T-helper 2 cell treated with Interferon-gamma antibody and Interleukin-4, amounts not matched to agents 5 μg/mL and 100 μg/mL, for 36 hours (primary cell): ENCODE results near the gene PARD6B.
"Not testable (repeated sequence)": the region's sequence is repeated elsewhere in the genome, so short reads cannot be mapped to it uniquely, and the experiment has no call there.

Source experiments
- DNase-seq: peaks from one replicate; pipeline ENCODE4 v3.0.0; 2021; ENCODE audit warnings: low spot score
- H3K27ac Mint-ChIP-seq: one replicate; pipeline ENCODE4 v1.8.0; 2021; ENCODE audit warnings: mild to moderate bottlenecking, mixed read lengths
- H3K27me3 Mint-ChIP-seq: one replicate; pipeline ENCODE4 v1.8.0; 2021; ENCODE audit warnings: low read depth, mixed read lengths
- H3K36me3 Mint-ChIP-seq: one replicate; pipeline ENCODE4 v1.8.0; 2021; ENCODE audit warnings: low read depth, mixed read lengths
- H3K4me1 Mint-ChIP-seq: one replicate; pipeline ENCODE4 v1.8.0; 2021; ENCODE audit warnings: low read depth, mixed read lengths
- H3K4me3 Mint-ChIP-seq: one replicate; pipeline ENCODE4 v1.8.0; 2022; ENCODE audit warnings: mild to moderate bottlenecking, moderate library complexity, mixed read lengths
- H3K9me3 Mint-ChIP-seq: one replicate; pipeline ENCODE4 v1.8.0; 2021; ENCODE audit warnings: mixed read lengths

Gene PARD6B

DNA sequence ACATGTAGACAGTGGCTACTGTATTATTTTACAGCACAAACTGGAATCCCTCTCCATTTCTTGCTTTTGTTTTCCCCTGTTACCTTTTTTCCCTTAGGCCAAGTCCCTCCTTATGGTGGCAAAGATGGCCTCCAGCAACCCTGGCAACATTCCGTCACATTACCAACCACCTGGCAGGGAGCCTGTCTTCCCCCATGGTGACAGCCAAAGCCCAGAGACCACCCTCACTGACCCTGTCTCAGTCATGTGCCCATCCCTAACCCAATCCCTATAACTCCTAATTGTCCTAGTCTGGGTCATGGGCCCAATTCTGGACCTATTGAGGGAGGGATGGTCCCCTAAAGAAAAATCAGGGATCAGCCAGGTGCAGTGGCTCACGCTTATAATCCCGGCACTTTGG is 27.6 kb downstream of the PARD6B start:
- Mint-ChIP-seq H3K27me3 (peaks cover 6% of the 10 kb centered on the region), H3K9me3 (no peaks in the 10 kb centered on the region), H3K4me1 (no peaks in the 10 kb centered on the region), H3K4me3 (no peak overlapping the region), H3K27ac (no peak overlapping the region), H3K36me3 (no peaks in the 10 kb centered on the region)
- no peak for DNase-seq

DNA sequence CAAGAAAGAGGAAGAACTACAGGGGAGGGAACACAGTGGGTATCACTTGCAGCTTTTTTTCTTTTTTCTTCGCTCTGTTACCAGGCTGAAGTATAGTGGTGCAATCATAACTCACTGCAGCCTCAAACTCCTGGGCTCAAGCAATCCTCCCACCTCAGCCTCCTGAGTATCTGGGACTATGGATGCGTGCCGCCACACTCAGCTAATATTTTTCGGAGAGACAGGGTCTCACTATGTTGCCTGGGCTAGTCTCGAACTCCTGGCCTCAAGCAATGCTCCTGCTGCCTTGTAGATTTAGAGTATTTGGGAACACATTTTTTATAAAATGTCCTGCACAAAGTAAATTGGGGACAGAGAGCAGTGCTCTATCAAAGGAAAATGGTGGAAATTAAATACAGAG is 28.3 kb downstream of the PARD6B start:
- no peak for DNase-seq
- no peaks in the 10 kb centered on the region for H3K9me3 Mint-ChIP-seq
- no peak overlapping the region for H3K4me3 Mint-ChIP-seq
- no peaks in the 10 kb centered on the region for H3K4me1 Mint-ChIP-seq
- H3K27me3 Mint-ChIP-seq, result peaks cover 6% of the 10 kb centered on the region
- no peaks in the 10 kb centered on the region for H3K36me3 Mint-ChIP-seq
- H3K27ac Mint-ChIP-seq, result no peak overlapping the region

DNA sequence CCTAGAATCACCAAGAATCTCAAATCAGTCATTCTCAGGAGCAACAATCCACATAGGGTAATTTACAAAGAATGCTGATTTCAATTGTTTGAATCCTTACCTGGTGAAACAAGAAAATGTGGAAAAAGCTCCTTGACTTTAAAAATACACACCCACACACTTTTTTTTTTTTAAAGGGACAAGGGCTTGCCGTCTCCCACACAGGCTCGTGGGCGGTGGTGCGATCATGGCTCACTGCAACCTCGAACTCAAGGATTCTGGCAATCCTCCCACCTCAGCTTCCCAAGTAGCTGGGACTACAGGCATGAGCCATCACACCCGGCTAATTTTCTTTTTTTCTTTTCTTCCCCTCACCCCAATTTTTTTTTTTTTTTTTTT is 30.7 kb downstream of the PARD6B start:
- no peaks in the 10 kb centered on the region for H3K4me1 Mint-ChIP-seq
- no peaks in the 10 kb centered on the region for H3K36me3 Mint-ChIP-seq
- DNase-seq, result no peak
- H3K27me3 Mint-ChIP-seq, result peaks cover 6% of the 10 kb centered on the region
- H3K27ac Mint-ChIP-seq, result no peak overlapping the region
- no peaks in the 10 kb centered on the region for H3K9me3 Mint-ChIP-seq
- no peak overlapping the region for H3K4me3 Mint-ChIP-seq

DNA sequence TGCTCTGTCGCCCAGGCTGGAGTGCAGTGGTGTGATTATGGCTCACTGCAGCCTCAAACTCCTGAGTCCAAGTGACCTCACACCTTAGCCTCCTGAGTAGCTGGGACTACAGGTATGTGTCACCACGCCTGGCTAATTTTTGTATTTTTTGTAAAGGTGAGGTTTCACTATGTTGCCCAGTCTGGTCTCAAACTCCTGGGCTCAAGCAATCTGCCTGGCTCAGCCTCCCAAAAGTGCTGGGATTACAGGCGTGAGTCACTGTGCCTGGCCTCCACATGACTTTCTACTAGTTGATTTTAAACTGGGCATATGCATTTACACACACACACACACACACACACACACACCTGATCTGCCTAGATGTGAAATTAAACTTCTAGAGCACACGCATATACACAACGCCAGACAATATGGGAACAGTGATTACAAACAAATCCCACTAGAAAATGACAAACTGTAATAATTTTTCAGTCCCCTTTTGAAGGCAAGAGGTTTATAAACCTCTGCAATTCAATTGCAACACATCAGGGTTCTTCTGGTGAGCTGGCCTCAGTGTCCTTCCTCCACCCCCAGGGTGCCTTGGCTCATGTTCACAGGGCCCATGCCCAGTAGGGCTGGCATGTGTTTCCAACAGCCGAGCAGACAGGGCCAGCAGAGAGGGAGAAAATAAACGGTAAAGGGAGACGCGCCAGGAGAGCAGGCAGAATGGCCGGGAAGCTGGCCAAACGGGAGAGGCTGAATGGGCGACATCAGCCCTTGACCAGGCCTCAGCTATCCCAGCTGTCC is 31.2 kb downstream of the PARD6B start:
- DNase-seq, result no peak
- Mint-ChIP-seq H3K27ac (no peak overlapping the region), H3K4me1 (no peaks in the 10 kb centered on the region), H3K4me3 (no peak overlapping the region), H3K36me3 (no peaks in the 10 kb centered on the region), H3K27me3 (peaks cover 6% of the 10 kb centered on the region), H3K9me3 (no peaks in the 10 kb centered on the region)

DNA sequence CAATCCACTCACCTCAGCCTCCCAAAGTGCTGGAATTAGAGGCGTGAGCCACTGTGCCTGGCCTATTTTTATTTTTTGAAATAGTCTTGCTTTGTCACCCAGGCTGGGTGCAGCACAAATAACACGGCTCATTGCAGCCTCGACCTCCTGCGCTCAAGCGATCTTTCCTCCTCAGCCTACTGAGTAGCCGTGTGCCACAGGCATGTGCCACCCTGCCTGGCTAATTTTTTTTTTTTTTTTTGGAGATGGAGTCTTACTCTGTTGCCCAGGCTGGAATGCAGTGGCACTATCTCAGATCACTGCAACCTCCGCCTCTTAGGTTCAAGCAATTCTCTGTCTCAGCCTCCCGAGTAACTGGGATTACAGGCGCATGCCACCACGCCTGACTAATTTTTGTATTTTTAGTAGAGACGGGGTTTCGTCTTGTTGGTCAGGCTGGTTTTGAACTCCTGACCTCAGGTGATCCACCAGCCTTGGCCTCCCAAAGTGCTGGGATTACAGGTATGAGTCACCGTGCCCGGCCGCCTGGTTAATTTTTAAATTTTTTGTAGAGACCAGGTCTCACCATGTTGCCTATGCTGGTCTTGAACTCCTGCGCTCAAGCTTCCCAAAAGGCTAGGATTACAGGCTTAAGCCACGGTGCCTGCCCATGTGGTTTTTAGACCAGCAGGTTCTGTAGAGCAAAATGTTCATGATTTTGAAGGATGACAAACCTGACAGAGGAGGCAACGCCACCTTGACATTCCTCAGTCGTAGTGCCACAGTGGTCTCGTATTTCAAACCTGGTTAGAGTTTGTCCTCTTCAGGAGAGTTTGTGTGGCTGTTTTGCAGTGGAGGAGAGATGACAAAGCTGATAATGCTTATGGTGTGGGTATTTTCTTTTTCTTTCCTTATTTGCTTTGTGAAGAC is 32.4 kb downstream of the PARD6B start:
- H3K27ac Mint-ChIP-seq, H3K27me3 Mint-ChIP-seq, DNase-seq, H3K4me1 Mint-ChIP-seq, H3K36me3 Mint-ChIP-seq, H3K4me3 Mint-ChIP-seq, H3K9me3 Mint-ChIP-seq: not testable (repeated sequence)

DNA sequence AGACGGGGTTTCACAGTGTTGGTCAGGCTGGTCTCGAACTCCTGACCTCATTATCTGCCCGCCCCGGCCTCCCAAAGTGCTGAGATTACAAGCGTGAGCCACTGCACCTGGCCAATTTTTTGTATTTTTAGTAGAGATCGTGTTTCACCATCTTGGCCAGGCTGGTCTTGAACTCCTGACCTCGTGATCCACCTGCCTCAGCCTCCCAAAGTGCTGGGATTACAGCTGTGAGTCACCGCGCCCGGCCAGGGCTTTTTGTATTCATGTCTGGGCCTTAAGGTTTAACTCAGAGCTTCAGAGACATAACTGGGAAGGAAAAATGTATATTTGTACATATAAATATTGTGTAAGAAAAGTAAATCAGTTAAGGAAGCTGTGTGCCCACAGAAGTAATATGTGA is 33.9 kb downstream of the PARD6B start:
- not testable (repeated sequence) for DNase-seq

DNA sequence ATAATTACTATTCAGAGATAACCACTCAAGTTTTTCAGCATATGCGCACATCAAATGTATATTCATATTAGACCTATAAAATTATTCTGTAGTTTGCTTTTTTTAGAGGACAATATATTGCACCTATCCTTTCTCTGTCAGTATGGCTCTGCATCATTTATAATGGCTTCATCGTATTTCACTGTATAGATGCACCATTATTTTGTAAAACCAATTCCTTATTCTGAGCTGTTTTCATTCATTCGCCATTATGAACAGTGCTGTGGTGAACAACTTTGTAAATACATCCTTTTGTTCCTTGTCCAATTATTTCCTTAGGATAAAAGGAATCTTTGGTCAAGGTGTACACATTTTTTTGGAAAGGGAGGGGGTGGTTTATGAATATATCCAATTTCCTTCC is 34.3 kb downstream of the PARD6B start:
- Mint-ChIP-seq H3K27me3 (peaks cover 3% of the 10 kb centered on the region), H3K4me3 (no peak overlapping the region), H3K36me3 (no peaks in the 10 kb centered on the region), H3K27ac (no peak overlapping the region), H3K9me3 (no peaks in the 10 kb centered on the region), H3K4me1 (no peaks in the 10 kb centered on the region)
- DNase-seq, result no peak

More for the DNA sequence above, 33.9 kb downstream of the PARD6B start:
- H3K9me3 Mint-ChIP-seq, H3K27me3 Mint-ChIP-seq, H3K4me1 Mint-ChIP-seq, H3K36me3 Mint-ChIP-seq, H3K27ac Mint-ChIP-seq, H3K4me3 Mint-ChIP-seq: not testable (repeated sequence)

DNA sequence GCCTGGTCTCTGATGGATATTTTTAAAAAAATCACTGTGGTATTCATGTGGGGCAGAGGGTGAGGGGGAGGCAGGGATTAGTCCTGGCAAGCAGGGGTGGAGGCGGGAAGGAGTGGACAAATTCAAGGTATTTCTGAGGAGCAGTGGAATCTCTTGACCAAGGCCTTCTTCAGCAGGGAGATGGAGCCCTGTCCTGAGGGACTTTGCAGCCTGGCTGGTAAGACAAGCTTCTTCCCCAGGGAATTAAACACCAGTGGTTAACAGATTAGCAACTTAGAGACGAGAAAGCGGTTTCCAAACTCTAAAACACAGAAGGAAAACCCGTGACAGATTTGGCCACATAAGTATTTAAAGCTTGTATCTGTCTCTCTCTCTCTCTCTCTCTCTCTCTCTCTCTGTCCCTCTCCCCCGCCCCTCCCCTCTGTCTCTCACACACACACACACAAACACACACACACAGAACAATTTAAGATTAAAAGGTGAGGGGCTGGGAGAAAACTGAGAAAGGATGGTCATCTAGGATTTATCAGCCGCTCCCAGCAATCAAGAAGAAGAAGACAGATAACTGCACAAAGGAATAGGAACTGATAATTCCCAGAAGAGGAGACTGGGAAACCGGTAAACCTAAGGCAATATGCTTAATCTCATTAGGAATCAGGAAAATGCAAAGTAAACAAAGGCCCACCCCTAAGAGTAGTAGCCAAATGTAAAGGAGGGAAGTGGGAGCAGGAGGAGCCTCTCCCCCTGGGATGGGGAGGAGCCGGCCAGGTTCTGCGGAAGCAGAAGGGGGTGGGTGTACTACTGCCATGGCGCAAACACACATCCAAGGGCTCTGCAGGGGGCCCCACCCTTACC is 35.8 kb downstream of the PARD6B start:
- not testable (repeated sequence) for H3K27me3 Mint-ChIP-seq, DNase-seq, H3K4me3 Mint-ChIP-seq, H3K27ac Mint-ChIP-seq, H3K4me1 Mint-ChIP-seq, H3K9me3 Mint-ChIP-seq, H3K36me3 Mint-ChIP-seq

DNA sequence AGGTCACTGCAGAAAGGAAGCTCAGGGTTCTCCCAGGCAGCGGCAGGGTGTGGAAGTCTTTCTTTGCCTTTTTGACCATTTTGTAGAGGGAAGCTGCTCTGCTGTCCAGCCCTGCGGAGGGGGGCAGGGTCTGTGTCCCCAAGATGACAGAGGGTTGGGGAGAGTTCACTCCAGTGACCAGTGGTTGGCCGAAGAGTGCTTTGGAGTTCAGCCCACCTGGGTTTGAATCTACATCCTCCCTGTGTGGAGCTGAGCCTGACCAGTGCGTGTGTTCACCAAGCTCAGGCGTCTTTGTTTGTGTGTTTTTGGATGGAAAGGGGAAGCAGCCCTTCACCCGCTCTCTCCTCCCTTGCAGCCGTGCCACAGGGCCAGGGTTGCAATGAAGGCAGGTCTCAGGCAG is 37.6 kb downstream of the PARD6B start:
- not testable (repeated sequence) for H3K9me3 Mint-ChIP-seq, H3K36me3 Mint-ChIP-seq, H3K27me3 Mint-ChIP-seq, H3K4me1 Mint-ChIP-seq, H3K4me3 Mint-ChIP-seq, DNase-seq, H3K27ac Mint-ChIP-seq

DNA sequence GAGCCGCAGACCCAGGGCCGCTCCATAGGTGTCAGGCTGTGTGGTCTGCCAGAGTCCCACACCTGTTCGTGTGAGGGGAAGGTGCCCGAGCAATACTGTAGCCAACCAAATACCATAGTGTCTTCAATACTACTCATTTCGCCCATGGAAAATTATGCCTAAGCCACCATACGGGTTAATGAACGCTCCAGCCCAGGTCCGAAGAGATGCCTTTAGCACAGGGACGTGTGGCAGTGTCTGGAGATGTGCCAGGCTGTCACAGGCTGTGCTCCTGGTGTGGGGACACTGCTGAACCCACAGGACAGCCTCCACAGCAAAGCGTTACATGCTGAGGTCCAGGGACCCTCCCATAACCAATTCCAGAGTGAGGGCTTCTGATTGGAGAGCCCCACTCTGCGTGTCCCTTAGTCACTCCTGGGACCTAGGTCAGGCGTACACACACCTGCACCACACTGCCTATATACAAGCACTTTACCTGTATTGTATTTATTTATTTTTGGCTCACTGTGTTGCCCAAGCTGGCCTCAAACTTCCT is 38.2 kb downstream of the PARD6B start:
- H3K36me3 Mint-ChIP-seq, DNase-seq, H3K4me1 Mint-ChIP-seq, H3K27ac Mint-ChIP-seq, H3K27me3 Mint-ChIP-seq, H3K9me3 Mint-ChIP-seq, H3K4me3 Mint-ChIP-seq: not testable (repeated sequence)

DNA sequence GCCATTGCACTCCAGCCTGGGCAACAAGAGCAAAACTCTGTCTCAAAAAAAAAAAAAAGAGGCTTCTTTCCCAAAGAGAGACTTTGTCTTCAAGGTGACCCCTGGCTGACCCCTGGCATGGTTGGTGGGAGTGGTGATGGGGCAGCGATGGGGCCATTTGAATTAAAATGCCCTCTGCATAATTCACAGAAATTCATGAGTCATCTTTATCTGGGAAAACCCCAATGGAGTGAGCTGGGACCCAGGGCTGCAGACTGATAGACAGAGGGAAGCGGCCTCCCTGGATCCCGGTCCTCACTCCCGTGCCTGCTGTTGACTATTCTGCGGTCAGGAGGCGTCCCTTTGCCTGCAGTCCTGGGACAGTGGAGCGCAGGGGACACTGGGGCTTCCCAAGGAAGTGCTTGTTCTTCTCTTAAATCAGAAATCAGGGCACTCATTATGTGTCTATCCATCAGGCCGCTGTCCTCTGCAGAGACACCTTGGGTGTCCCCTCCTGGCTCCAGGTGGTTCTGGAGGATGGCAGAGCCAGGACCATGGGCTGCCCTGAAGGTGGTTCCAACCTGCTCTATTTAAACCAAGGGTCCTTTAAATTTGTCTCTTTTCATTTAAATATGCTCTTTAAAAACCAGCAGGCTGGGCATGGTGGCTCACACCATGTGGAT is 40.2 kb downstream of the PARD6B start:
- H3K36me3 Mint-ChIP-seq, H3K4me1 Mint-ChIP-seq, H3K4me3 Mint-ChIP-seq, H3K27me3 Mint-ChIP-seq, DNase-seq, H3K27ac Mint-ChIP-seq, H3K9me3 Mint-ChIP-seq: not testable (repeated sequence)

DNA sequence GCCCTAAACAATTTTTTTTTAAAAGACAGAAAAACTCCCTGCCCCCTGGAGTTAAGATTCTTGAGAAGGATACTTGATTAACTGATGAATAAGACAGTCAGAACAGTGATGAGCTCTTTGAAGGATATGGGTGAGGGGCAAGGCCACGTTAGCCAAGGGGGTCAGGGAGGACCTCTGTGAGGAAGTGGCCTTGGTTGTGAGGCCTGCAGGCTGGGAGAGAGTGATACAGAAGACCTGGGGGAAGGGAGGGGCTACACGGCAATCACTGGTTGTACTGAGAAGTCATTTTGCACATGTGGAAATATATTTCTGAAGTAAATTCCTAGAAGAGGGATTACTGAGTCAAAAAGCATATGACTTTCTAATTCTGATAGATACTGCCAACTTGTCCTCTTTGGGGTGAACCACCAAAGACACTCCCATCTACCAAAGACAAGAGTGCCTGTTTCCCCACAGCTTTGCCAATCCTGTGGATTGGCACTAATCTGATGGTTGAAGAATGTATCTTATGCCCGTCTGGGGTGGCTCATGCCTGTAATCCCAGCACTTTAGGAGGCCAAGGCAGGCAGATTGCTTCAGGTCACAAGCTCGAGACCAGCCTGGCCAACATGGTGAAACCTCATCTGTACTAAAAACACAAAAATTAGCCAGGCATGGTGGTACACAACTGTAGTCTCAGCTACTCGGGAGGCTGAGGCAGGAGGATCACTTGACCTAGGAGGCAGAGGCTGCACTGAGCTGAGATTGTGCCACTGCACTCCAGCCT is 41.2 kb downstream of the PARD6B start:
- no peak for DNase-seq
- Mint-ChIP-seq H3K36me3 (no peaks in the 10 kb centered on the region), H3K4me3 (no peak overlapping the region), H3K27ac (no peak overlapping the region), H3K4me1 (no peaks in the 10 kb centered on the region), H3K9me3 (no peaks in the 10 kb centered on the region), H3K27me3 (no peaks in the 10 kb centered on the region)

DNA sequence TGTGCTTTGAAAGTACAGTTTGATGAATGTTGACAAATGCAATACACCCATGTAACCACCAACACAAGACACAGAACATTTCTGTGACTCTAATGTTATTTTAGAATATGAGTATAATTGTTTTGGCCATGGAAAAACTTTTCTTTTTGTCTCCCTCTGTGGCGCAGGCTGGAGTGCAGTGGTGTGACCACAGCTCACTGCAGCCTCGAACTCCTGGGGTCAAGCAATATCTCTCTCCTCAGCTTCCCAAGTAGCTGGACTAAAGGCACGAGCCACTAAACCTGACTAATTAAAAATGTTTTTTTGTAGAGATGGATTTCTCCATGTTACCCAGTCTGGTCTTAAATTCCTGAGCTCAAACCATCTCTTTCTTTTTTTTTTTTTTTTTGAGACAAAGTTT is 43.1 kb downstream of the PARD6B start:
- Mint-ChIP-seq H3K27ac (no peak overlapping the region), H3K9me3 (no peaks in the 10 kb centered on the region), H3K36me3 (no peaks in the 10 kb centered on the region), H3K27me3 (peaks cover 3% of the 10 kb centered on the region), H3K4me1 (no peaks in the 10 kb centered on the region), H3K4me3 (no peak overlapping the region)
- no peak for DNase-seq
